HUDEP-2 (cell line): ENCODE data around the gene SDF2L1.
"Not testable (repeated sequence)": the region's sequence is repeated elsewhere in the genome, so short reads cannot be mapped to it uniquely, and the experiment has no call there.

ENCODE experiments used
- DNase-seq, 76 experiments: peaks; one replicate each; lab custom pipeline; 2025; ENCODE audit not compliant: unreplicated experiment in 76 of 76; lab: John Stamatoyannopoulos, UW

The SDF2L1 gene, protein sequence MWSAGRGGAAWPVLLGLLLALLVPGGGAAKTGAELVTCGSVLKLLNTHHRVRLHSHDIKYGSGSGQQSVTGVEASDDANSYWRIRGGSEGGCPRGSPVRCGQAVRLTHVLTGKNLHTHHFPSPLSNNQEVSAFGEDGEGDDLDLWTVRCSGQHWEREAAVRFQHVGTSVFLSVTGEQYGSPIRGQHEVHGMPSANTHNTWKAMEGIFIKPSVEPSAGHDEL

DNA sequence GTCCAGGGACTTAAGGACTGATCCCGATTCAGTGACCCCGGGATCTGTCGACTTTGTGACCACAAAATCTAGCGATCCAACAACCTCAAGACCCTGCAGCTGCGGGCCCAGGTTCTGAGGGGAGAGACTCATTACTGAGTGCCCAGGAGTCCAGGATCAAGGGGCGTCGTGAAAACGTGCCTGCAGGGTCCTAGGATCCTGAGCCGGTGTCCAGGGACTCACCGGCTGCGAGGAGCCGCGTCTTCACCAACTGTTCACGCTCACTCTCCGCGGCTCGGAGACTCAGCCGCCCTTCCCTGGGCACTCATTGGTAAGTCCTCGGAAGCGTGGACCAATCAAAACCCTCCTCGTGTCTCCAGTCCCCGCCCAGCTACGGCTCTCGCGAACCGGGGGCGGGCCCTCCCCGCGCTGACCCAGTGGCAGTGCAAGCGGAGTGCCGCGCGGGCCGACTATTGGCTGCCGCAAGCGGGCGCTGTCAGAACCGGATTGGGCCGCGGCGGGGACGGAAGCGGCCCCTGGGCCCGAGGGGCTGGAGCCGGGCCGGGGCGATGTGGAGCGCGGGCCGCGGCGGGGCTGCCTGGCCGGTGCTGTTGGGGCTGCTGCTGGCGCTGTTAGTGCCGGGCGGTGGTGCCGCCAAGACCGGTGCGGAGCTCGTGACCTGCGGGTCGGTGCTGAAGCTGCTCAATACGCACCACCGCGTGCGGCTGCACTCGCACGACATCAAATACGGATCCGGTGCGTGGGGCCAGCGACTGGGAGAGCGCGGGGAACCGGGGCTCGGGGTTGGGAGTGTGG lies at the start of gene SDF2L1:
TSS of gene SDF2L1 (plus strand) at position 514 of the 795 bp plus-strand sequence. CDS start at position 549, 35 bp downstream.
- peak; percentile 46 to 98 (median 96) for DNase-seq

GRCh38 chr22:21592422-21592821 lies 49.7 kb upstream of the SDF2L1 start:
- DNase-seq, result no peak

DNA sequence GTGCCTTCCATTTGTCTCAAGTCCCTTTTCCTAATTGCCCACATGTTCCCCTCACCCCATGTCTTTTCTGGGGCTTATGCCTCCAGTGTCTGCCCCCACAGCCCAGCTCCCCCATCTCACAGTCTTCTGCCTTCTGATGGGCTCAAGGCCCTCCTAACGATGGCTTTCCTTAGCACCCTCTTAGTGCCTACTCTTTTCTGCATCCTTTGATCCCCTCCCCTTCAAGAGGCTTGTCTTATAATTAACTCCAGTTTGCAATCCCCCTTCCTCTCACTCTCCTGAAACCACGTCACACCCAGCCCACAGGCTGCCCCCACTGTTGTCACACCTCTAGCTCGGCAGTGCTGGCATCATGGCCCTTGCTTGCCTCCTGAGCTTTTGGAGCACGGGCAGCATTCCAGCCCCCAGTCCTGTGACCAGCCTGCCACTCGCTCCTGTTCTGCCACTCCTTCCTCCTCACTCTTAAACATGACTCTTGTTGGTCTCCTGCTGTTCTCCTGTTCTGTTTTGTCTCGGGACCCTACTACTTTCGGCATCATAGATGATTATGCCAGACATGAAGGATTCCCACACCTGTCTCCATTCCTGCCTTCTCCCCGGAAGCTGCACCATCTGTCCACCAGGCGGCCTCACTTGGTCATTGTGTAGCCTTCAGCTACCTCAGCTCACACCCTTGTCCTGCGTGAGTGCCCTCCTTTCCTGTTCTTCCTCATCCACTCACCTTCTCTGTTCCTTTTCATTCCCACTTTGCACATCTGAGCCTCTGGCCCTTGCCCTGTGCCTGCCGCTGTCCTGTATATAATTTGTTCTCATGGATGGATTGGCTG lies 48.5 kb upstream of the SDF2L1 start:
- no peak for DNase-seq

DNA sequence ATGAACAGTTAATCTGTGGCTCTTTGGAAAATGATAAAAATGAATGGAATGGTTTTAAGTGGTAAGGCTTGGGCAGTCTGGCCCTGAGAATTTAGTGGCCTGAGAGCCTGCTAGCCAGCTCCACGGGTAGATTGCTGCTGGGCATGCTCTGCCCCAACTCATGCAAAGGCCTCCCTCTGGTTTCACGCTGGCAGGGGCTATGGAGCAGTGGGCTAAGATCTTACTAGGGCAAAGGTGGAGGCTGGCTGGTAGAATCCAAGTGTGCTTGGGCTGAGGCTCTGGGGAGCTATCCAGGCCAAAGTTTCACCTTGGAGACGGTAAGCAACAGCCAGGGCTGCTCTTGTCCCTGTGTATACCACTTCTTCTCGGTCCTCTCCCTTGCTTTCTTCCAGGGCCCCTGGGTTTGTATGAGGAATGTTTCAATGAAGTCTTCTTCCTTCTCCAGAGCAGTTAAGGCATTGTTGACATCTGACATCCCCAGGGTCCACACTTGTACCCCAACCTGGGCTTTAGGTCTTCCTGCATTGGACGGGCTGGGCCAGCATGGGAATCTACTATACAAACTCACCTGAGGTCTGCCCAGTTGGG lies 47.1 kb upstream of the SDF2L1 start:
- DNase-seq, result no peak

DNA sequence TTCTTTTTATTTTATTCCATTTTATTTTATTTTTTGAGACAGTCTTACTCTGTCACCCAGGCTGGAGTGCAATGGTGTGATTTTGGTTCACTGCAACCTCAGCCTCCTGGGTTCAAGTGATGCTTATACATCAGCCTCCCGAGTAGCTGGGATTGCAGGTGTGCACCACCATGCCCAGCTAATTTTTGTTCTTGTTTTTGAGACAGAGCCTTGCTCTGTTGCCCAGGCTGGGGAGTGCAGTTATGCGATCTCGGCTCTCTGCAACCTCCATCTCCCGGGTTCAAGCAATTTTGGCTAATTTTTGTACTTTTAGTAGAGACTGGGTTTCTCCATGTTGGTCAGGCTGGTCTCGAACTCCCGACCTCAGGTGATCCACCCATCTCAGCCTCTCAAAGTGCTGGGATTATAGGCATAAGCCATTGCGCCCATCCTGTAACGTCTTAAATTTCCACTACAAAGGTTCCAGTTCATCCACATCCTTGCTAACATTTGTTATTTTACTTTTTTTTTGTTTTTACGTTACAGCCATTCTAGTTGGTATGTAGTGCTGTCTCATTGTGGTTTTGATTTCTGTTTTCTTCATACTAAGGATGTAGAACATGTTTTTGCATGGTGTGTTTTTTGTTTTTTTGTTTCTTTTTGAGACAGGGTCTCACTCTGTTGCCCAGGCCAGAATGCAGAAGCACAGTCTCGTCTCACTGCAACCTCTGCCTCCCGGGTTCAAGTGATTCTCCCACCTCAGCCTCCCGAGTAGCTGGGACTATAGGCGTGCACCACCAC lies 45.6 kb upstream of the SDF2L1 start:
- not testable (repeated sequence) for DNase-seq

- no peak for DNase-seq
These were observed 43.8 kb upstream of the SDF2L1 start for GRCh38 chr22:21598302-21598701.

- no peak for DNase-seq
These were observed 42.8 kb upstream of the SDF2L1 start for GRCh38 chr22:21599053-21599893.

- DNase-seq, result no peak
These were observed 39.5 kb upstream of the SDF2L1 start for GRCh38 chr22:21602579-21602978.

DNA sequence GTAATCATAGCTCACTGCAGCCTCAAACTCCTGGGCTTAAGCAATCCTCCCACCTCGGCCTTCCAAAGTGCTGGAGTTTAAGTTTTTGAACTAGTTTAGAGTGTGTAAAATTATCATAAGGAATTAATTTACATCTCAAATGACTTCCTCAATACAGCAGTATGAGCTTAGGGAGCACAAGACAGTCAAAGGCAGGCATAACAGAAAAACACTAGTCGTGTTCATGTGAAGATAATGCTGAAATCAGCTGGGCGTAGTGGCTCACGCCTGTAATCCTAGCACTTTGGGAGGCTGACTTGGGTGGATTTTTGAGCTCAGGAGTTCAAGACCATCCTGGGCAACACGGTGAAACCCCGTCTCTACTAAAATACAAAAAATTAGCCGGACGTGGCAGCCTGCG lies 38.1 kb upstream of the SDF2L1 start:
- no peak for DNase-seq

- DNase-seq, result no peak
These were observed 36.1 kb upstream of the SDF2L1 start for GRCh38 chr22:21605887-21606564.

- no peak for DNase-seq
These were observed 35.3 kb upstream of the SDF2L1 start for GRCh38 chr22:21606775-21607174.

DNA sequence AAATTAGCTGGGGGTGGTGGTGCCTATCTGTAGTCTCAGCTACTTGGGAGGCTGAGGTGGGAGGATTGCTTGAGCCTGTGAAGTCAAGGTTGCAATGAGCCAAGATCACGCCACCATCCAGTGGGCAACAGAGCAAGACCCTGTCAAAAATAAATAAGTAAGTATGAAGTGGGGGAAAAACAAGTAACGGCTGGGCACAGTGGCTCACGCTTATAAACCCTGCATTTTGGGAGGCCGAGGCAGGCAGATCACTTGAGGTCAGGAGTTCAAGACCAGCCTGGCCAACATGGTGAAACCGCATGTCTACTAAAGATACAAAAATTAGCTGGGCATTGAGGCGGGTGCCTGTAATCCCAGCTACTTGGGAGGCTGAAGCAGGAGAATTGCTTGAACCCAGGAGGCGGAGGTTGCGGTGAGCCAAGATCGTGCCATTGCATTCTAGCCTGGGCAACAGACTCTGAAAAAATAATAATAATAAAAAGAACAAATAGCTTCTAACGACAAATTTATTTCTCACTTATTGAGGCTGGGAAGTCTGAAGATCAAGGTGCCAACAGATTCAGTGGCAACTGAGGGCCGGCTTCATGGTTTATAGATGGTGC lies 32.4 kb upstream of the SDF2L1 start:
- not testable (repeated sequence) for DNase-seq

- no peak for DNase-seq
These were observed 30.7 kb upstream of the SDF2L1 start for GRCh38 chr22:21611210-21611977.

GRCh38 chr22:21612858-21613257 lies 29.2 kb upstream of the SDF2L1 start:
- DNase-seq, result no peak

DNA sequence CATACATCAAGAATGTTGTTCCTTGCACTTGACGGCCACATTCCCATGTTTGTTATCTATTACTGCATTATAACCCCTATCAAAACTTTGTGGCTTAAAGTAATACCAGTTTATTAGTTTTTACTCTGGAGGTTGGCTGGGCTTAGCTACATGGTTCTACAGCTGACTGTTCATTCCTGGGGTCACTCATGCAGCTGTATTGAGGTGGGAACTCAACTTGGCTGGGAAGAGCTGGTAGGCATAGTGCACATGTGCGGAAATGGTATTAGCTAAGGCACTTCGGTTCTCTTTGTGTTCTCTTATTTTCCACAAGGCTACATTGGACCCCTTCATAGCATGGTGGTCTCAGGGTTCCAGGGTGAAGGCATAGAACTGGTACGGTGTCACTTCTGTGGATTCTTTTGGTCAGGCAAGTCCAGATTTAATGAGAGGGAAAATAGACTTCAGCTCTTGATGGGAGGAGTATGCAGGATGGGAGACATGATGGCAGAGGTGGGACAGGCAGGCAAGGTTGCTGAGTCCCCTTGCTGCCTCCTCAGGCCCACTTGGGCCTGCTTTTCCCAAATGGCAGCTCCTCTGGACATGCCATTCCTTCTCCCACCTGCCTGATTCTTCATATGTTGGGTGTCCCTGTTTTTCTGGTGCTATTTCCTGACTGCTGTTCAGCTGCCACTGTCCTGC lies 28.4 kb upstream of the SDF2L1 start:
- no peak for DNase-seq

DNA sequence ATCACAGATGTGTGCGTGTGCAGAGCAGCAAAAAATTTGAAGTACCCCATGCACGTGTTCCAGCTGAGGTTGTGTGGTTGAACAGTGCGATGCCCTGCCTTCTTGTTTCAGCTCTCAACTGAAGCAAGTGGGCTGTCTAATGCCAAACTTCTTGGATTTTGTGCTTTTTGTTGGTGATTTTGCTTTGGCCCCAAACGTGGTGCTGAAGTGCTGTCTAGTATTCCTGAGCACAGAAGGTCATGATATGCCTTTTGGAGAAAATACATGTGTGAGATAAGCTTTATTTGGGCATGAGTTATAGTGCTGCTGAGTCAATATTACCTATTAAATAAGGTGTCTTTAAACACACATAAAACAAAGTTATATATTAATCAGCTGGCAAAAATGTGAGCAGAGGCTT lies 26.4 kb upstream of the SDF2L1 start:
- no peak for DNase-seq

DNA sequence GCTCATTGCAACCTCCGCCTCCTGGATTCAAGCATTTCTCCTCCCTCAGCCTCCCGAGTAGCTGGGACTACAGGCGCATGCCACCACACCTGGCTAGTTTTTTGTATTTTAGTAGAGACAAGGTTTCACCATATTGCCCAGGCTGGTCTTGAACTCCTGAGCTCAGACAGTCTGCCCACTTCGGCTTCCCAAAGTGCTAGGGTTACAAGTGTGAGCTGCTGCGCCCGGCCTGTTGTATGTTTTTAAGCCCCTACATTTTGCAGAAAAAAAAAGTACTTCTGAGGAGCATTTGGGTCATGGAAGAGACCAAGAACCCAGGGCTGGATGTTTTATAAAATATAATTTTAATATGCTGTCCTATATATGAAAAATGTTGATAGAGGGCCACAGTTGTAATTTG lies 24.8 kb upstream of the SDF2L1 start:
- DNase-seq, result not testable (repeated sequence)
